Liver (tissue), 3 donors: ENCODE measurements around the gene TTC21A.

Source experiments
- EGR1 ChIP-seq, 2 donors: IDR thresholded peaks; 2 replicates each; pipeline ENCODE4 v1.6.1; 2016 to 2018; ENCODE audit warnings: antibody characterized with exemption in 2 of 2, low read depth in 2 of 2
- GABPA ChIP-seq, 2 donors: IDR thresholded peaks in 1 of 2; conservative IDR thresholded peaks in 1 of 2; 2 replicates each; pipeline ENCODE4 v1.6.1; 2016; ENCODE audit warnings: antibody characterized with exemption in 2 of 2, mild to moderate bottlenecking in 1 of 2, moderate library complexity in 1 of 2
- HNF4A ChIP-seq, 2 donors: conservative IDR thresholded peaks; 2 replicates each; pipeline ENCODE4 v1.6.1; 2016; ENCODE audit warnings: antibody characterized with exemption in 2 of 2, mild to moderate bottlenecking in 2 of 2
- HNF4G ChIP-seq: IDR thresholded peaks from 2 replicates; pipeline ENCODE4 v1.6.1; 2016; ENCODE audit warnings: antibody characterized with exemption
- RAD21 ChIP-seq, 2 donors: IDR thresholded peaks; 2 replicates each; pipeline ENCODE4 v1.6.1; 2016; ENCODE audit warnings: antibody characterized with exemption in 2 of 2, mild to moderate bottlenecking in 2 of 2
- RXRA ChIP-seq, 2 donors: IDR thresholded peaks; 2 replicates each; pipeline ENCODE4 v1.6.1; 2017 to 2018; ENCODE audit warnings: antibody characterized with exemption in 2 of 2, mild to moderate bottlenecking in 1 of 2
- SP1 ChIP-seq: IDR thresholded peaks from 2 replicates; pipeline ENCODE4 v1.6.1; 2018; ENCODE audit warnings: antibody characterized with exemption, mild to moderate bottlenecking
- TAF1 ChIP-seq: conservative IDR thresholded peaks from 2 replicates; pipeline ENCODE4 v1.6.1; 2016; ENCODE audit warnings: antibody characterized with exemption, mild to moderate bottlenecking
- YY1 ChIP-seq: IDR thresholded peaks from 2 replicates; pipeline ENCODE4 v1.6.1; 2016; ENCODE audit warnings: antibody characterized with exemption, mild to moderate bottlenecking
- TF ChIP-seq, protein P1 (sequence below): fragments of 150-350 bp; IDR thresholded peaks from 2 replicates; pipeline ENCODE4 v1.5.1; 2017; ENCODE audit warnings: improper control_type of control experiment, low read depth, low read length; ENCODE audit not compliant: missing input control
- TF ChIP-seq, protein P2 (sequence below): IDR thresholded peaks from 2 replicates; pipeline ENCODE4 v1.6.1; 2016; ENCODE audit warnings: antibody characterized with exemption
- TF ChIP-seq, protein P3 (sequence below): IDR thresholded peaks from 2 replicates; pipeline ENCODE4 v1.6.1; 2016; ENCODE audit warnings: antibody characterized with exemption, mild to moderate bottlenecking
- TF ChIP-seq, protein P4 (sequence below): IDR thresholded peaks from 2 replicates; pipeline ENCODE4 v1.6.1; 2016; ENCODE audit warnings: antibody characterized with exemption
- donor health status: healthy.
- donor health status: healthy.

DNA sequence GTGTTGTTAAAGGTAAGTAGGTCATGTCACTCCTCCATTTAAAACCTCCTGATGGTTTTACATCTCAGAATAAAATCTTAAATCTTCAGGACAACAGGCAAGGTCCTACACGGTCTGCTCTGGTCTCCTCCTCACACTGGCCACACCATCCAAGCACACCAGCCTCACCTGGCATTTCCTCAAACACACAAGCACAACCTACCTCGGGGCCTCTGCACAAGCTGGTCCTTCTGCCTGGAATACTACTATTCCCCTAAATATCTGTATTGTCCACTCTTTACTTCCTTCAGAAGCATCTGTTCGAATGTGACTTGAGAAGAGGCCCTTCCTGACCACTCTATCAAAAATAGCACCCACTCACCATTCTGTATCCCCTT is 1.8 kb upstream of the TTC21A start:
- TF ChIP-seq, protein P1, sequence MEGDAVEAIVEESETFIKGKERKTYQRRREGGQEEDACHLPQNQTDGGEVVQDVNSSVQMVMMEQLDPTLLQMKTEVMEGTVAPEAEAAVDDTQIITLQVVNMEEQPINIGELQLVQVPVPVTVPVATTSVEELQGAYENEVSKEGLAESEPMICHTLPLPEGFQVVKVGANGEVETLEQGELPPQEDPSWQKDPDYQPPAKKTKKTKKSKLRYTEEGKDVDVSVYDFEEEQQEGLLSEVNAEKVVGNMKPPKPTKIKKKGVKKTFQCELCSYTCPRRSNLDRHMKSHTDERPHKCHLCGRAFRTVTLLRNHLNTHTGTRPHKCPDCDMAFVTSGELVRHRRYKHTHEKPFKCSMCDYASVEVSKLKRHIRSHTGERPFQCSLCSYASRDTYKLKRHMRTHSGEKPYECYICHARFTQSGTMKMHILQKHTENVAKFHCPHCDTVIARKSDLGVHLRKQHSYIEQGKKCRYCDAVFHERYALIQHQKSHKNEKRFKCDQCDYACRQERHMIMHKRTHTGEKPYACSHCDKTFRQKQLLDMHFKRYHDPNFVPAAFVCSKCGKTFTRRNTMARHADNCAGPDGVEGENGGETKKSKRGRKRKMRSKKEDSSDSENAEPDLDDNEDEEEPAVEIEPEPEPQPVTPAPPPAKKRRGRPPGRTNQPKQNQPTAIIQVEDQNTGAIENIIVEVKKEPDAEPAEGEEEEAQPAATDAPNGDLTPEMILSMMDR = no peak
- TF ChIP-seq TAF1 (no peak), EGR1 (IDR thresholded peaks at IDR 0.05; ENCODE audit: low read depth in 2 of 2) (no peak), RXRA (IDR thresholded peaks at IDR 0.05) (no peak), YY1 (no peak), GABPA (IDR thresholded peaks at IDR 0.05 in 1 of 2, conservative IDR thresholded peaks at IDR 0.05 in 1 of 2) (no peak), HNF4A (conservative IDR thresholded peaks at IDR 0.05) (no peak), RAD21 (IDR thresholded peaks at IDR 0.05) (no peak), SP1 (no peak), HNF4G (no peak)
- TF ChIP-seq, protein P2, sequence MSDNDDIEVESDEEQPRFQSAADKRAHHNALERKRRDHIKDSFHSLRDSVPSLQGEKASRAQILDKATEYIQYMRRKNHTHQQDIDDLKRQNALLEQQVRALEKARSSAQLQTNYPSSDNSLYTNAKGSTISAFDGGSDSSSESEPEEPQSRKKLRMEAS = no peak
- TF ChIP-seq, protein P3, sequence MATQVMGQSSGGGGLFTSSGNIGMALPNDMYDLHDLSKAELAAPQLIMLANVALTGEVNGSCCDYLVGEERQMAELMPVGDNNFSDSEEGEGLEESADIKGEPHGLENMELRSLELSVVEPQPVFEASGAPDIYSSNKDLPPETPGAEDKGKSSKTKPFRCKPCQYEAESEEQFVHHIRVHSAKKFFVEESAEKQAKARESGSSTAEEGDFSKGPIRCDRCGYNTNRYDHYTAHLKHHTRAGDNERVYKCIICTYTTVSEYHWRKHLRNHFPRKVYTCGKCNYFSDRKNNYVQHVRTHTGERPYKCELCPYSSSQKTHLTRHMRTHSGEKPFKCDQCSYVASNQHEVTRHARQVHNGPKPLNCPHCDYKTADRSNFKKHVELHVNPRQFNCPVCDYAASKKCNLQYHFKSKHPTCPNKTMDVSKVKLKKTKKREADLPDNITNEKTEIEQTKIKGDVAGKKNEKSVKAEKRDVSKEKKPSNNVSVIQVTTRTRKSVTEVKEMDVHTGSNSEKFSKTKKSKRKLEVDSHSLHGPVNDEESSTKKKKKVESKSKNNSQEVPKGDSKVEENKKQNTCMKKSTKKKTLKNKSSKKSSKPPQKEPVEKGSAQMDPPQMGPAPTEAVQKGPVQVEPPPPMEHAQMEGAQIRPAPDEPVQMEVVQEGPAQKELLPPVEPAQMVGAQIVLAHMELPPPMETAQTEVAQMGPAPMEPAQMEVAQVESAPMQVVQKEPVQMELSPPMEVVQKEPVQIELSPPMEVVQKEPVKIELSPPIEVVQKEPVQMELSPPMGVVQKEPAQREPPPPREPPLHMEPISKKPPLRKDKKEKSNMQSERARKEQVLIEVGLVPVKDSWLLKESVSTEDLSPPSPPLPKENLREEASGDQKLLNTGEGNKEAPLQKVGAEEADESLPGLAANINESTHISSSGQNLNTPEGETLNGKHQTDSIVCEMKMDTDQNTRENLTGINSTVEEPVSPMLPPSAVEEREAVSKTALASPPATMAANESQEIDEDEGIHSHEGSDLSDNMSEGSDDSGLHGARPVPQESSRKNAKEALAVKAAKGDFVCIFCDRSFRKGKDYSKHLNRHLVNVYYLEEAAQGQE = no peak
- TF ChIP-seq, protein P4, sequence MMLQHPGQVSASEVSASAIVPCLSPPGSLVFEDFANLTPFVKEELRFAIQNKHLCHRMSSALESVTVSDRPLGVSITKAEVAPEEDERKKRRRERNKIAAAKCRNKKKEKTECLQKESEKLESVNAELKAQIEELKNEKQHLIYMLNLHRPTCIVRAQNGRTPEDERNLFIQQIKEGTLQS = no peak
